Left renal pelvis (tissue), 4 donors: ENCODE data around the gene NEK9. TPM values are rescaled to one million over a fixed set of nuclear protein-coding genes. Genes with fewer than 3 reads are reported as not detected.
"Not testable (repeated sequence)": the region's sequence is repeated elsewhere in the genome, so short reads cannot be mapped to it uniquely, and the experiment has no call there.

Experiments
- DNase-seq, 4 donors: peaks; one replicate each; pipeline ENCODE4 v3.0.0-alpha.2; 2013; ENCODE audit warnings: low read depth in 4 of 4, low spot score in 3 of 4
- polyA plus RNA-seq, 4 donors: library from polyadenylated mRNA; unstranded; fragments of 120-200 nt; gene quantifications; one replicate each; pipeline ENCODE4 v1.2.1, GENCODE V29; 2013; ENCODE audit not compliant: insufficient read length in 4 of 4

The NEK9 gene
- polyA plus RNA-seq, 4 donors, result 117 to 141 (median 122) TPM

- DNase-seq, result no peak
Observed at GRCh38 chr14:75068294-75069120, 58.3 kb downstream of the NEK9 start.

GRCh38 chr14:75067765-75068164 lies 59.1 kb downstream of the NEK9 start:
- DNase-seq, result not testable (repeated sequence)

GRCh38 chr14:75067212-75067611 lies 59.6 kb downstream of the NEK9 start:
- no peak for DNase-seq

GRCh38 chr14:75066691-75067090 lies 60.2 kb downstream of the NEK9 start:
- no peak for DNase-seq

GRCh38 chr14:75064205-75064567 lies 62.7 kb downstream of the NEK9 start:
- DNase-seq, result no peak

- DNase-seq, result peak; percentile 74 to 82 (median 80)
Observed at GRCh38 chr14:75063491-75064204, 63.2 kb downstream of the NEK9 start, which contains the start of gene ACYP1. ACYP1 (minus strand) TSS chr14:75064024; CDS start chr14:75063553, 471 bp downstream.

GRCh38 chr14:75063013-75063412 lies 63.8 kb downstream of the NEK9 start:
- no peak for DNase-seq

GRCh38 chr14:75060420-75060819 lies 66.4 kb downstream of the NEK9 start:
- no peak for DNase-seq

GRCh38 chr14:75059642-75060041 lies 67.2 kb downstream of the NEK9 start:
- no peak for DNase-seq

- DNase-seq, result no peak
Observed at GRCh38 chr14:75054421-75054820, 72.4 kb downstream of the NEK9 start.

GRCh38 chr14:75053396-75054291 lies 73.2 kb downstream of the NEK9 start:
- DNase-seq, result no peak

GRCh38 chr14:75051556-75051899 lies 75.3 kb downstream of the NEK9 start:
- DNase-seq, result no peak

GRCh38 chr14:75050852-75051555 lies 75.8 kb downstream of the NEK9 start, which contains the start of gene MLH3:
MLH3 (minus strand) TSS chr14:75051467; CDS start chr14:75049655, 1,812 bp downstream.
- DNase-seq, result peak; percentile 81 to 84 (median 84)

GRCh38 chr14:75049731-75050201 lies 77.1 kb downstream of the NEK9 start:
- DNase-seq, result no peak

- DNase-seq, result no peak
Observed at GRCh38 chr14:75049136-75049535, 77.7 kb downstream of the NEK9 start.

- no peak for DNase-seq
Observed at GRCh38 chr14:75048101-75048500, 78.7 kb downstream of the NEK9 start.

- DNase-seq, result no peak
Observed at GRCh38 chr14:75047506-75047905, 79.3 kb downstream of the NEK9 start.

GRCh38 chr14:75046899-75047298 lies 79.9 kb downstream of the NEK9 start:
- DNase-seq, result no peak

- DNase-seq, result no peak
Observed at GRCh38 chr14:75046275-75046674, 80.6 kb downstream of the NEK9 start.

GRCh38 chr14:75044752-75045151 lies 82.1 kb downstream of the NEK9 start:
- no peak for DNase-seq
